Activated T-cell treated with anti-CD3 and anti-CD28 coated beads for 1 hour (primary cell): ENCODE measurements around the gene FOXN1.
"Not testable (repeated sequence)": the region's sequence is repeated elsewhere in the genome, so short reads cannot be mapped to it uniquely, and the experiment has no call there.

Experiments
- DNase-seq: peaks from one replicate; pipeline ENCODE4 v3.0.0-alpha.2; 2020; ENCODE audit warnings: low read depth

The FOXN1 gene, protein sequence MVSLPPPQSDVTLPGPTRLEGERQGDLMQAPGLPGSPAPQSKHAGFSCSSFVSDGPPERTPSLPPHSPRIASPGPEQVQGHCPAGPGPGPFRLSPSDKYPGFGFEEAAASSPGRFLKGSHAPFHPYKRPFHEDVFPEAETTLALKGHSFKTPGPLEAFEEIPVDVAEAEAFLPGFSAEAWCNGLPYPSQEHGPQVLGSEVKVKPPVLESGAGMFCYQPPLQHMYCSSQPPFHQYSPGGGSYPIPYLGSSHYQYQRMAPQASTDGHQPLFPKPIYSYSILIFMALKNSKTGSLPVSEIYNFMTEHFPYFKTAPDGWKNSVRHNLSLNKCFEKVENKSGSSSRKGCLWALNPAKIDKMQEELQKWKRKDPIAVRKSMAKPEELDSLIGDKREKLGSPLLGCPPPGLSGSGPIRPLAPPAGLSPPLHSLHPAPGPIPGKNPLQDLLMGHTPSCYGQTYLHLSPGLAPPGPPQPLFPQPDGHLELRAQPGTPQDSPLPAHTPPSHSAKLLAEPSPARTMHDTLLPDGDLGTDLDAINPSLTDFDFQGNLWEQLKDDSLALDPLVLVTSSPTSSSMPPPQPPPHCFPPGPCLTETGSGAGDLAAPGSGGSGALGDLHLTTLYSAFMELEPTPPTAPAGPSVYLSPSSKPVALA

DNA sequence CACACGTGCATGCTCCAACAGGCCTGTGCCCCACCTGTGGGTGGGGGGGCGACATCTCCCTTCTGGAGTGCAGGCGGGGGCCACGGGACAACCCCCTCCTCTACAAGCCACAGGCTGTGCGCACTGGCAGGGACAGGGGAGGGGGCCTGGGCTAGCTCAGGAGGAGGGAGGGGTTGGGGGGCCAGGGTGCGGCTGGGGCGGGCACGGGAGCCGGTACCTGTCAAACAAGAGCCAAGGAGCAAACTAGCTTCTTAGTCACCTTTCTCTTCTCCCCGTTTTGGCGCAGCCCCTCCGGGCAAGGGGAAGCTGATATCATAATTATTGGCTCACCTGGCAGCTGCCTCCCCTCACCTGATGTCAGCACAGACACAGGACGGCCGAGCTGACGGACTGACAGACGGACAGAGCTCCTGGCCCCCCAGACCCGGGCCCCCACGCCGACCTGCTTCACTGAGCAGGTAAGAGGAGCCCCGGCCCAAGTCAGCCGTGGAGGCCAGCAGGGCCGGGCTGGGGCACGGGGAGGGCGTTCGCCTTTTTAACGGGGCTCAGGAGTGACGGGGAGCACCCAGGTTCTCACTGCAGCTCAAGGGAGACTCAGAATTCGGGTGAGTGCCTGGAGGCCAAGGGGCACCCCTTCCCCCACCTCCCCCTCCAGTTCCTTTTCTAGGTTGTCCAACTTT is at the start of gene FOXN1:
Gene FOXN1 (plus strand): TSS at position 363 of the 680 bp plus-strand sequence. CDS start 17,622 bp downstream, outside the sequence.
- DNase-seq, result no peak

DNA sequence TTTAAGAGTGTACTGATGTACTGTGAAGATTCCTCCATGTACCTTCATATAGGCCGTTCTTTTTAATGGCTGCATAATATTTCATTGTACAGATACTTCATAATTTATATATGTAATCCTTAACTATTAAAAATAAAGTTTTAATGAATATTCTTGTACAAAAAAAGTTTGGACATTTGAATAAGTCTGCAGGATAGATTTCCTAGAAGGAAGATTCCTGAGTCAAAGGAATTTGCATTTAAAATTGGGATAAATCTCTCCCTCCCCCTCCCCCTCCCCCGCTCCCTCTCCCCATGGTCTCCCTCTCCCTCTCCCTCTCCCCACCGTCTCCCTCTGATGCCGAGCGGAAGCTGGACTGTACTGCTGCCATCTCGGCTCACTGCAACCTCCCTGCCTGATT is 48.3 kb upstream of the FOXN1 start:
- no peak for DNase-seq

DNA sequence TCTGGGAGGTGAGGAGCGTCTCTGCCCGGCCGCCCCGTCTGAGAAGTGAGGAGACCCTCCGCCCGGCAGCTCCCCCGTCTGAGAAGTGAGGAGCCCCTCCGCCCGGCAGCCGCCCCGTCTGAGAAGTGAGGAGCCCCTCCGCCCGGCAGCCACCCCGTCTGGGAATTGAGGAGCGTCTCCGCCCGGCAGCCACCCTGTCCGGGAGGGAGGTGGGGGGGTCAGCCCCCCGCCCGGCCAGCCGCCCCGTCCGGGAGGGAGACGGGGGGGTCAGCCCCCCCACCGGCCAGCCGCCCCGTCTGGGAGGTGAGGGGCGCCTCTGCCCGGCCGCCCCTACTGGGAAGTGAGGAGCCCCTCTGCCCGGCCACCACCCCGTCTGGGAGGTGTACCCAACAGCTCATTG is 47.3 kb upstream of the FOXN1 start:
- DNase-seq, result not testable (repeated sequence)

DNA sequence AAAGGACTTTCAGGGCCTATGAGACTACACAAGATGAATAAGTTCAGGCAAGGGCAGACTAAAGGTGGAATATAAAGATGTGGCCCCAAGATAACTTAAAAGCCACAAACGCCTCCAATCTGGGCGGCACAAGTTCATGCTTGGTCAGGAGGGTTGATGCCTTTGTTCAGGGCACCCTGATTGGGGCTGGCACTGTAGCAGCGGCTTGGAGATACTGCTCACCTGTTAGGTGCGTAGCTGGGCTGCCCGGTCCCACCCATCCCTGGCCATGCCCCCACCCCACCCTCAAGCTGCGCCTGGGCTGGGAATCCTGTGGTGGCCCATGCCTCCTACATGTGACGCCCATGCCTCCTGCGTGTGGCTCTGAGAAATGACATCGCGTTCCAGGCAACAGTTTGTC is 45.2 kb upstream of the FOXN1 start:
- DNase-seq, result no peak

DNA sequence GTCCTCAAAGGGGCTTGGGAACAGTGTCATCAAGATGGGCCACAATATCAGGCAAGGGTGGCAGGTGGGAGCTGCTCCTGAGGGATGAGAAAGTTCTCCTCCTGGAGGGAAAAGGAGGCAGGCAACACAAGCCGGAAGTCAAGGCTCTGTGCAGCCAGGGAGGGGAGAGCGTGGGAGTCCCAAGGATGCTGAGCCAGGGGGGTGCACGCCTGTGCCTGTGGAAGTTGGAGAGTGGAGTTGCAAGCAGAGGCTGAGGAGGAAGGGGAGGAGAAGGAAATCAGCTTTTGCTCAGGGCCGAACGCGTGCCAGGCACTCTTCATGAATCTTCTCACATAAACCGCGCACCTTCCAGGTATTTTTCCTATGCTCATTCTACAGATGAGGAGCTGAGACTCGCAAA is 40.1 kb upstream of the FOXN1 start:
- no peak for DNase-seq

DNA sequence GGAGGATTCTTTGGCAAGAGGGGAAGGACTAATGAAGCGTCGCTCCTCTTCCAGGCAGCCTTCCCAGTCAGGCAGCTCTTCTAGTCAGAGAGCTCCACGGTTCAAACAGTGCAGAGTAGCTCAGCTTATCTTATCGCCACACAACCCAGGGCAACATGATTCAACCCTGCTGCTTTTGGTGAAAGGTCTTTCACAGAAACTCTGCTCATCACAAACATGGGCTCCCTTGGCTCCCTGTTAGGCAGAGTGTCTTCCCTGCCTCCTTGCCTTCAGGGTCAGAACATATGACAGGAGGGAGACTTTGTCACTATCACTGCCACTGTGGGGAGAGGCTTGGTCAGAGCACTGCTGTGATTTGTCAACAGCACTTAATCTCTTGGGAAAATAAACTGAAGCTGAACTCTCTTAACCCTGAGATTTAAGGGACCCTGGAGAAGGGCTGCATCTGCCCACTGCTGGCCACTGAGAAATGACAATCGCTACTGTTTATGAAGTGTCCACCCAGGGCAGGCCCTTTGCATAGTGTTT is 39.6 kb upstream of the FOXN1 start:
- no peak for DNase-seq

DNA sequence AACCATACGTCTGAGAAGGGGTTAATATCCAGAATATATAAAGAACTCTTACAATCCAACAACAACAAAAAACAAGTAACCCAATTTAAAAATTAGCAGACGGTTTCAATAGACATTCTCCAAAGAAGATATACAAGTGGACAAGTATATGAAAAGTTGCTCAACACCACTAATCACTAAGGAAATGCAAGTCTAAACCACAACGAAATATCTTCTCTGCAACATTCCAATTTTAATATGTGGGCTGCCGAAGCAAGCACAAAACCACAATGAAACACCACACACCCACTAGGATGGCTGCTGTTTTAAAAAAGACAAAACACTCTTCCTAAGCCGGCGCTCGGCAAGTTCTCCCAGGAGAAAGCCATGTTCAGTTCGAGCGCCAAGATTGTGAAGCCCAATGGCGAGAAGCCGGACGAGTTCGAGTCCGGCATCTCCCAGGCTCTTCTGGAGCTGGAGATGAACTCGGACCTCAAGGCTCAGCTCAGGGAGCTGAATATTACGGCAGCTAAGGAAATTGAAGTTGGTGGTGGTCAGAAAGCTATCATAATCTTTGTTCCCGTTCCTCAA is 38.6 kb upstream of the FOXN1 start:
- no peak for DNase-seq

DNA sequence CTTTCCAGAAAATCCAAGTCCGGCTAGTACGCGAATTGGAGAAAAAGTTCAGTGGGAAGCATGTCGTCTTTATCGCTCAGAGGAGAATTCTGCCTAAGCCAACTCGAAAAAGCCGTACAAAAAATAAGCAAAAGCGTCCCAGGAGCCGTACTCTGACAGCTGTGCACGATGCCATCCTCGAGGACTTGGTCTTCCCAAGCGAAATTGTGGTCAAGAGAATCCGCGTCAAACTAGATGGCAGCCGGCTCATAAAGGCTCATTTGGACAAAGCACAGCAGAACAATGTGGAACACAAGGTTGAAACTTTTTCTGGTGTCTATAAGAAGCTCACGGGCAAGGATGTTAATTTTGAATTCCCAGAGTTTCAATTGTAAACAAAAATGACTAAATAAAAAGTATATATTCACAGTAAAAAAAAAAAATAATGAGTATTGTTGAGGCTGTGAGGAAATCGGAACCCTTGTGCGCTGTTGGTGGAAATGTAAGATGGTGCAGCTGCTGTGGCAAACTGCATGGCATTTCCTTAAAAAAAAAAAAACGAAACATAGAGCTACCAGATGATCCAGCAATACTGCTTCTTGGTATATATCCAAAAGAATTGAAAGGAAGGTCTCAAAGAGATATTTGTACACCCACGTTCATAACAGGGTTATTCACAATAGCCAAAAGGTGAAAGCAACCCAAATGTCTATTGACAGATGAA is 38.0 kb upstream of the FOXN1 start:
- DNase-seq, result not testable (repeated sequence)

DNA sequence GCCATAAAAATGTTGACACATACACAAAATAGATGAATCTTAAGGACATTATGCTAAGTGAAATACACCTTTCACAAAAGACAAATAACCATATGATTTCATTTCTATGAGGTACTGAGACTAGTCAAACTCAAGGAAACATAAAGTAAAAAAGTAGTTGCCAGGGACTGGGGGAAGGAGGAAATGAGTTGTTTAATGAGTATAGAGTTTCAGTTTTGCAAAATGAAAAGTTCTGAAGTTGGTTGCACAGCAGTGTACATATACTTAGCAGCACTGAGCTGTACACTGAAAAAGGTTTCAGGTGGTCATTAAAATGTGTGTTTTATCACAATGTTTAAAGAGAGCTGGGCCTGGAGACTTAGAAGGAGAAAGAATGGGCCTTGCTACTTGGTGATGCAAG is 37.4 kb upstream of the FOXN1 start:
- no peak for DNase-seq

DNA sequence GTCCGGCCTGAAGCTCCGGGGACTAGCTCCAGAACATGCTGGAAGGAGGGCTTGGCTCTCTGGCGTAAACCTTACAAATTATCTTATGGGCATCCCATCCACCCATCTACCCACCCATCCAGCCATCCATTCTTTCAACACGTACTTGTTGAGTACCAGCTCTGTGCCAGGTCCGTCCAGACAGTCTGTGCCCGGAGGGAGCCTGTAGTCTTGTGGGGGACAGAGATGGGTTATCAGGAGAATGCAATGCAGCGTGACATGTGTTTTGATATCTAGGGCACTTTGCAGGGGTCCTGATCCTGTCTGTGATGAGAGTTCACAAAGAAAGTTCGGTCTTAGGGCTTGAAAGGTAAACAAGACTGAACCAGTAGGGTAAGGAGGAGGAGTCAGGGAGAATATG is 36.8 kb upstream of the FOXN1 start:
- DNase-seq, result no peak

DNA sequence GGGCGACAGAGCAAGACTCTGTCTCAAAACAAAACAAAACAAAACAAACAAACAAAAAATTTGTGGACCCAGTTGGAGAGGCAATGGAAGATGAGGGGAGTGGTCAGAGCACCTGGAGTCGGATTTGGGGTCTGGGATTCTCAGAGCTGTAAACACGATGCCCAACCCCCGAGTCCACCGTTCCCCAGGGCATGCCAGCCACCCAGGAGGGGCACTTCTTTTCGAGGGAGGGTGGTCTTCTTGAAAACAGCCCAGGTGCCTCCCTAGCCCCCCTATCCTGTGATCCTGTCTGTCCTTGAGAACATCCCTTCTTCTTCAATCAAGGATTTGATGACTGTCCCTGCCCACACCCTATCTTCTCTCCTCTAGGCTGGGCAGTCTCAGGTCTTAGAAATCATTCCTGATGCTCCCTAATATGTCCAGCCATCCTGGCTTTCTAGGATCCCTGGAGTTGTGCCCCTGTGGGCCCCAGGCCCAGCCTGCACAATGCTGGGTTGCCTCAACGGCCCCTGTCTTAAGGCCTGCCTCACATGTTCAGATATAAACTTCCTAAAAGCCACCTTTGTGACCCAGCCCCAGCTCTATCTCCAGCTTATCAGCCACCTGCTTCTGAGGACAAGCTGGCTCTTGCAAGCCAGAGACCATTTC is 35.8 kb upstream of the FOXN1 start:
- DNase-seq, result no peak

DNA sequence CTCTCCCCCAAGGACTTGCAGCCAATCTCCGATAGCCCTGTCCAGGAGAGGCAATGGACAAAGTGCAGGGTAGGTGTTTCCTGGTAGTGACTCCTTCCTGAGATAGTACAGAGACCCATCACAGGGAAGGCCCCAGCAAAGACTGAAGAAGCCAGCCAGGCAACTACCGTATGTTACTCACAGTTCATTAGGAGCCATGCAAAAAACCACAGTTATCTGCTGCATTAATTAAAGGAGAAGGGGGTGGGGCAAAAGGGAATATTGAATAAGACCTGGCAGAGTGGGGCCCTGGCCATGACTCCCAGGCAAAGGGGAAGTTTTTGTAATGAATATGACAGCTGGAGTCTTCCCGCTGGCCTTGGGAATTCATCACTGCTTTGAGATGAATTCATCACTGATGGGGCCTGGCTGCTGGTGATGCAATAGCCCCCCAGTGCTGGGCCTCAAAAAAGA is 35.2 kb upstream of the FOXN1 start:
- no peak for DNase-seq

DNA sequence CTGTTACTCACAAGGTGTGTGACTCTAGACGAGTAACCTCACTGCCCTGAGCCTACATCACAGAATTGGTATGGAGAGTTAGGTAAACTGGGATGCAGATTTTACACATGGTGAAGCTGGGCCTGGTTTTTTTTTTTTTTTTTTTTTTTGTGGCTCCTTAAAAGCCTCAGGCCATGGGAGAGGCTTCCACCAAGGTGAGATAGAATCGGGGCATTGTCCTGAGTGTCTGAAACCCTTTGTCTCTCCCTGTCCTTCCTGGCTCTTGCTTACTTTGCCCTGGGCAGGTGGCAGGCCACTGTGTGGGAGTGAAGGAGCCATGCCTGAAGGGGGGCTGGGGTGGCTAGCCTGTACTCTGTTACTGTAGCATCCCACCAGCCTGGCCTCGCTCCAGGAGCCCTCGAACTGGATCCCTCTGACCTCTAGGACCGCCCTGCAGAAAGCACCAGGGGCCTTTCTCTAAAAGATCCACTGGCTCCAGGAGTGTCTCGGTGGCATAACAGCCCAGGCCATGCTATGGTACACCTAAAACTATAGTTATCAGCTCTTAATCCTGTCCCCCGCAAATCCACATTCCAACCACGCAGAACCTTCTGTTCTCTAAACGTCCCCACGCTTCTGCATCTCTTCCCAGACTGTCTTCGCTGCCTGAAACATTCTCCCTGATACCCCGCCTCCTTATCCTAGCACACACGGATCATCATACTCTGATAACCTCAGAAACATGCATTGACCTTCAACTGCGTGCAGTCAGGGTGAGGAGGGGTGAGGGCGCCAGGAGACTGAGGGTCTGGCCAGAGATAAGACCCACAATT is 34.4 kb upstream of the FOXN1 start:
- DNase-seq, result no peak

DNA sequence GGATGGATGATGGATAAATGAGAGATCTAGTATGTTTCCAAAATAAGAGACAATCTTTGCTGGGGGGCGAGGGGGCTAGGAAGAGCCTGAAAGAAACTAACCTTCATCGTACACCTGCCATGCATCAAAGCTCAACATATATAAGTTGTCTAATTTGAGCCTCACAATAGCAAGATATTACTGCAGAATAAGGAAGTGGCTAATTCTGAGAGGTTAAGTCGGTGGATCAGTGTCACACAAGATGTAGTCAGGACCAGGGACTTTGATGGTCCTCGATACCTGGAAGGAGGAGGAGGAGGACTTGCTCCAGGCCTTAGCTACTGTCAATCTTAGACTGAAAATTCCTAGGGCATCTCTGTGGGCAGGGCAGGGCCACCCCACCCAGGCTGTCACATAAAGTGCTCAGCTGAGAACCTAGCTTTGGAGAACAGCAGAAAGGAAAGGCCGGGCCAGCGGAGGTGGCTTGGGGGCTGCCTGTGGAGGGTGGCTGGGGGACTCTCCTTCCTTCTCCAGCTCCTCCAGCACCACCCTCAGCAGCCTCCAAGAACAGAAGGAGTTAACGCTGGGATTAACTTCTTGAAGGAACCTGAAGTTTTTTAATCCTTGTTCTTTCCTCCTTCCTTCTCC is 33.2 kb upstream of the FOXN1 start:
- no peak for DNase-seq

DNA sequence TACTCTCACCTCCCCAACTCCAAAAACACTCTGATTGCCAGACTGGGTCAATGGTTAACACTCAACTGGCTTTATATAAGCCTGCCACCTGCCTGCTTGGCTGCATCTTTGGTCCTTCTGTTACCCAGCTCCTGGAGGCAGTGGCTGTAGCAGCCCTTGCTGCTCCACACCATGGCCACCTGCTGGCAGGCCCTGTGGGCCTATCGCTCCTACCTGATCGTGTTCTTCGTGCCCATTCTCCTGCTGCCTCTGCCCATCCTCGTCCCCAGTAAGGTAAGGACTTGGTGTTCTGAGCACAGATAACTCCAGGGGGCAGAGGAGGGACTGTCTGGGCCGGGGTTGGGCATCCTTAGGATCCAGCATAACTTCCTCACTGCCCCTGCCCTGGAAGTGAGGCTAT is 32.6 kb upstream of the FOXN1 start, which contains the start of gene SLC13A2:
Gene SLC13A2 (plus strand): TSS at position 103 of the 400 bp plus-strand sequence. CDS start 69 bp downstream, at position 172.
- no peak for DNase-seq

DNA sequence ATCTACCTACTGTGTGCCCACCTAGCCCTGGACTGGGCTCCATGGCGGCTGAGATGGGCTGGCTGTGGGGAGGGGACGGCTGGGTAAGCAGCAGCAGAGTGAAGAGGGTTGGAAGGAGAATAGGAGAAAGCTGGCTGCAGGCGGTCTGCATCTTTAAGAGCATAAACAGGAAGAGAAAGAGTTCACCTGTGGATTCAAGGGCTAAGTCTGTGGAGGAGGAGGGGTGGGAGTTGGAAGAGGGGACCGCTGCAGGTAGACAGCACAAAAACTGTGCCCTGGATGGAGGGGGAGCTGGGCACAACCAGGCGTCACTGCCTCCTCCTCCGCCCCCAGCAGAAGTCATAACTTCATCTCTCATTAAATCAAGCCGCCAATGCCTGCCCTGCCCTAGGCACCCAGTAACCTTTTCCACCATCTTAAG is 32.0 kb upstream of the FOXN1 start:
- DNase-seq, result no peak

DNA sequence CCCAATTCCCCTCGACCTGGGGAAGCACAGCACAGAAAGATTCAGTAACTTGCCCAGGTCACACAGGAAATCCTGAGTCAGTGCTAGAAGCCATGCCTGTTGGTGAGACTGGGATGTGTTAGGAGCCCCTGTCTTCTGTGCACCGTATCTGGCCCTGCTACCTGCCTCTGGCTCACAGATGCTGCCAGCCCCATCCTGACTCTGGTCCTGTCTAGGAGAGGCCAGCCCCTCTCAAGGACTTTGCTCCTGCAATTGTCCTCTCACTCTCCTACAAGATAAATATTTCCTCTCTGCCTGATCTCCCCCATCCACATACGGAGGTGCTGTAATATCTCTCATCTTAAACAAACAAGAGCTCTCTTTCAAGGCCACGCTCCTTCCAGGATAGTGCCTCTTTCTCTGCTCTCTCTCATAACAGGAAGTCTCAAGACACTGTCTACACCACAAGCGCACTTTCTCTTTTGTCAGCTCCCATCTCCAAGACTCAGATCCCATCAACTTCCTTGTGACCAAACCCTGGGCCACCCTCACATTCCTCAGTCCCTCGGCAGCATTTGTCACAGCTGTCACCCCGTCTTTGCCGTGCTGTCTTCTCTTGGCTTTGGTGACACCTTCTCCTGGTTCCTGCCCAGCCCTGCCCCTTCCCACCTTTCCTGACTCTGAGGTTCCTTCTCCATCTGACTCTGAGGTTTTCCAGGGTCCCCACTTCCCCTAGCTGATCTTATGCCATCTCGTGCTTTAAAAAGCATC is 30.8 kb upstream of the FOXN1 start:
- DNase-seq, result no peak

DNA sequence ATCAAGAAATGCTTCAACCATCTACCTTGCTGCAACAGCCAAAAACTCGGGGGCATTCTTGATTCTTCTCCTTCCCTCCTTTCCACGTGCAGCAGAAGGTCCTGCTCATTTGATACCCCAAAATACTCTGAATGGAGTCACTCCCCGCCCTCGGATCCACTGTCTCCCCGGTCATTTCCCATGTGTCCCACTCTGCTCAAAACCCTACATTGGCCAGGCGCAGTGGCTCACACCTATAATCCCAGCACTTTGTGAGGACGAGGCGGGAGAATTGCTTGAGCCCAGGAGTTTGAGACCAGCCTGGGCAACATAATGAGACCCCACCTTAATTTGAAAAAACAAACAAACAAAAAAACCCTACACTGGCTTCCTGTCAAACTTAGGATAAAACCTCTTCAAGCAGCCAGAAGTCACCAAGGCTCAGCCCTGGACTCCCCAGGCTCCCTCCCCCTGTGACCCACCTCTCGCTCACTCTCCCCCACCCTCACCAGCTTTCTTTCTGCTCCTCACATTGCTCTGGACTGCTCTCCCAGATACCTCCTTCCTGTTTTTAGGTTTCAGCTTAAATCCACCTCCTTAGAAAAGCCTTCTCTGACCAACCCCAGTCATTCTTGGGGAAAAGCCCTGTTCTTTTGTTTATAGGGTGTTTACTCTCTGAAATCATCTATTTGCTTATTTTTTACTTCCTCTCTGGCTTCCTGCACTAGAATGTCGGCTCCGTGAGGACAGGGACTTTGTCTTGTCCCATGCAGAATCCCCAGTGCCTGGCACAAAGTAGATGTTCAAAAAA is 29.9 kb upstream of the FOXN1 start:
- DNase-seq, result no peak
